ENCODE results near the gene CSNK1G1. TPM values are rescaled to one million over a fixed set of nuclear protein-coding genes. Genes with fewer than 3 reads are reported as not detected.

Gene CSNK1G1
- total RNA-seq, 1 donor from 2014 or later, result 19.8 TPM

- H3K27ac ChIP-seq, result no peak overlapping the region
- H3K36me3 ChIP-seq, result no peaks in the 10 kb centered on the region
- no peaks in the 10 kb centered on the region for H3K27me3 ChIP-seq
- TF ChIP-seq CTCF (IDR thresholded peaks at IDR 0.05), result no peak
- H3K4me3 ChIP-seq, result no peak overlapping the region
- no peak for ATAC-seq
- H3K4me1 ChIP-seq, result no peaks in the 10 kb centered on the region
- no peaks in the 10 kb centered on the region for H3K9me3 ChIP-seq
- no peak for DNase-seq
- intact Hi-C loops (cut with DNase I), result no loop called here
Measured at GRCh38 chr15:64264502-64264901, 91.5 kb downstream of the CSNK1G1 start.

- no peaks in the 10 kb centered on the region for H3K36me3 ChIP-seq
- intact Hi-C loops (cut with DNase I), result no loop called here
- no peaks in the 10 kb centered on the region for H3K4me1 ChIP-seq
- ATAC-seq (no peak), DNase-seq (no peak)
- no peak overlapping the region for H3K27ac ChIP-seq
- no peak for TF ChIP-seq CTCF (IDR thresholded peaks at IDR 0.05)
- H3K9me3 ChIP-seq, result no peaks in the 10 kb centered on the region
- no peak overlapping the region for H3K4me3 ChIP-seq
- no peaks in the 10 kb centered on the region for H3K27me3 ChIP-seq
Measured at GRCh38 chr15:64263567-64263966, 92.4 kb downstream of the CSNK1G1 start.

- ATAC-seq (no peak), DNase-seq (no peak)
- no peak for TF ChIP-seq CTCF (IDR thresholded peaks at IDR 0.05)
- Histone ChIP-seq H3K27ac (no peak overlapping the region), H3K9me3 (no peaks in the 10 kb centered on the region), H3K36me3 (no peaks in the 10 kb centered on the region), H3K27me3 (no peaks in the 10 kb centered on the region), H3K4me1 (peaks cover 5% of the 10 kb centered on the region), H3K4me3 (no peak overlapping the region)
- intact Hi-C loops (cut with DNase I), result no loop called here
Measured at GRCh38 chr15:64256051-64256450, 99.9 kb downstream of the CSNK1G1 start.

GRCh38 chr15:64251658-64252057 lies 104.3 kb downstream of the CSNK1G1 start:
- no peaks in the 10 kb centered on the region for H3K9me3 ChIP-seq
- no peak for TF ChIP-seq CTCF (IDR thresholded peaks at IDR 0.05)
- DNase-seq, result no peak
- H3K4me3 ChIP-seq, result no peak overlapping the region
- H3K36me3 ChIP-seq, result no peaks in the 10 kb centered on the region
- peaks cover 17% of the 10 kb centered on the region for H3K4me1 ChIP-seq
- intact Hi-C loops (cut with DNase I), result no loop called here
- no peaks in the 10 kb centered on the region for H3K27me3 ChIP-seq
- H3K27ac ChIP-seq, result no peak overlapping the region
- no peak for ATAC-seq

GRCh38 chr15:64251121-64251520 lies 104.9 kb downstream of the CSNK1G1 start:
- H3K27ac ChIP-seq, result no peak overlapping the region
- TF ChIP-seq CTCF (IDR thresholded peaks at IDR 0.05), result no peak
- intact Hi-C loops (cut with DNase I), result no loop called here
- peaks cover 17% of the 10 kb centered on the region for H3K4me1 ChIP-seq
- no peak for DNase-seq
- H3K9me3 ChIP-seq, result no peaks in the 10 kb centered on the region
- H3K4me3 ChIP-seq, result no peak overlapping the region
- H3K36me3 ChIP-seq, result no peaks in the 10 kb centered on the region
- ATAC-seq, result no peak
- no peaks in the 10 kb centered on the region for H3K27me3 ChIP-seq

- DNase-seq, result no peak
- Histone ChIP-seq H3K27ac (no peak overlapping the region), H3K9me3 (no peaks in the 10 kb centered on the region), H3K4me3 (no peak overlapping the region), H3K4me1 (peaks cover 17% of the 10 kb centered on the region), H3K27me3 (no peaks in the 10 kb centered on the region), H3K36me3 (no peaks in the 10 kb centered on the region)
- no peak for TF ChIP-seq CTCF (IDR thresholded peaks at IDR 0.05)
- ATAC-seq, result no peak
- intact Hi-C loops (cut with DNase I), result no loop called here
Measured at GRCh38 chr15:64249883-64250575, 105.9 kb downstream of the CSNK1G1 start.

Data from upper lobe of right lung (tissue), 1 donor.